ENCODE data around the gene USP14.

GRCh38 chr18:225745-226144, 67.4 kb downstream of the USP14 start:
- TF ChIP-seq ZNF660 (tag by site-specific recombination; IDR thresholded peaks at IDR 0.05): no peak
- TF ChIP-seq ZNF23 (tag by site-specific recombination; IDR thresholded peaks at IDR 0.05; ENCODE audit: borderline replicate concordance): no peak

Data from HEK293 (cell line).